Ascending aorta (tissue), 2 donors: ENCODE data around the gene ASIC3. TPM values are rescaled to one million over a fixed set of nuclear protein-coding genes. Genes with fewer than 3 reads are reported as not detected.

Experiments used
- DNase-seq, 2 donors: peaks; one replicate each; pipeline ENCODE4 v3.0.0-alpha.2; 2019; ENCODE audit warnings: low spot score in 2 of 2
- H3K27ac ChIP-seq, 2 donors: fragments of 200-600 bp; sonication (generic); one replicate each; pipeline ENCODE4 v1.5.1; 2016 to 2017; ENCODE audit warnings: mild to moderate bottlenecking in 1 of 2
- H3K27me3 ChIP-seq: fragments of 200-600 bp; sonication (generic); one replicate; pipeline ENCODE4 v1.5.1; 2017
- H3K36me3 ChIP-seq, 2 donors: fragments of 200-600 bp; sonication (generic); one replicate each; pipeline ENCODE4 v1.5.1; 2016
- H3K4me1 ChIP-seq, 2 donors: fragments of 200-600 bp; sonication (generic); one replicate each; pipeline ENCODE4 v1.5.1; 2016 to 2017; ENCODE audit warnings: mild to moderate bottlenecking in 1 of 2
- H3K4me3 ChIP-seq, 2 donors: fragments of 200-600 bp; sonication (generic); one replicate each; pipeline ENCODE4 v1.5.1; 2016 to 2017; ENCODE audit warnings: mild to moderate bottlenecking in 1 of 2
- H3K9me3 ChIP-seq, 2 donors: fragments of 200-600 bp; sonication (generic); one replicate each; pipeline ENCODE4 v1.5.1; 2016
- intact Hi-C: fragments of 100-400 bp; cut with DNase I; formaldehyde crosslinking; loops from one replicate; pipeline ENCODE4 v1.15.1; 2023
- total RNA-seq: library from RNA; depleted of rRNA; stranded (reverse); fragments of >200 nt; gene quantifications from one replicate; pipeline ENCODE4 v1.1.0, GENCODE V29; 2016
- TF ChIP-seq, protein P1 (sequence below), 3 experiments: fragments of 200-600 bp in 2 of 3; fragments of 450-650 bp in 1 of 3; sonication (generic) in 2 of 3; IDR thresholded peaks; one replicate each; pipeline ENCODE4 v1.5.1; 2016 to 2019; ENCODE audit warnings: antibody characterized with exemption in 3 of 3, mild to moderate bottlenecking in 1 of 3, moderate library complexity in 1 of 3

Gene ASIC3
- total RNA-seq, 1 donor from 2014 or later: not detected

DNA sequence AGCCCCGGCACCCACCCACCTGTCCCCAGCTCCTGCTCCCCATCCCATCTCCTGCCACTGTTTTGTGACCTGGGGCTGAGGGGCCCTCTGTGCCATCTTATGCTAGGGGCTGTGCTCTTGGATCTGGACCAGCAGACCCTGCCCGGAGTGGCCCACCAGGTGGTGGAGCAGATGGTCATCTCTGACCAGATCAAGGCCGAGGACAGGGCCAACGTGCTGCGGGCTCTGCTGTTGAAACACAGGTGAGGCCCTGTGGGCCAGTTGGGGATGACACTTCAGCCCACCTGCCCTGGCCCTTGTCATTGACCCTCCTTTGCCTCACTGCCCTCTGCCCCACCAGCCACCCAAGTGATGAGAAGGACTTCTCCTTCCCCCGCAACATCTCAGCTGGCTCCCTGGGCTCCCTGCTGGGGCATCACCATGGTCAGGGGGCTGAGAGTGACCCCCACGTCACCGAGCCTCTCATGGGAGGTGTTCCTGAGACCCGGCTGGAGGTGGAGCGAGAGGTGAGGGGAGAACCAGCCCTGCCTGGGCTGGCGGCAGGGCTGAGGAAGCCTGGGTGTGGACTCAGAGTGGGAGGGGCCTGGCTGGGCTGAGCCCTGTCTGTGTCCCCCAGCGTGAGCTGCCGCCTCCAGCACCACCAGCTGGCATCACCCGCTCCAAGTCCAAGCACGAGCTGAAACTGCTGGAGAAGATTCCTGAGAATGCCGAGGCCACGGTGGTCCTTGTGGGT lies 21.7 kb downstream of the ASIC3 start:
- Histone ChIP-seq H3K27me3 (no peaks in the 10 kb centered on the region), H3K4me3 (no peak overlapping the region), H3K4me1 (no peaks in the 10 kb centered on the region), H3K27ac (no peak overlapping the region), H3K9me3 (no peaks in the 10 kb centered on the region), H3K36me3 (peaks cover 90 to 100% of the 10 kb centered on the region in 2 donors)
- intact Hi-C loops: no loop called here
- no peak for DNase-seq
- TF ChIP-seq, protein P1, sequence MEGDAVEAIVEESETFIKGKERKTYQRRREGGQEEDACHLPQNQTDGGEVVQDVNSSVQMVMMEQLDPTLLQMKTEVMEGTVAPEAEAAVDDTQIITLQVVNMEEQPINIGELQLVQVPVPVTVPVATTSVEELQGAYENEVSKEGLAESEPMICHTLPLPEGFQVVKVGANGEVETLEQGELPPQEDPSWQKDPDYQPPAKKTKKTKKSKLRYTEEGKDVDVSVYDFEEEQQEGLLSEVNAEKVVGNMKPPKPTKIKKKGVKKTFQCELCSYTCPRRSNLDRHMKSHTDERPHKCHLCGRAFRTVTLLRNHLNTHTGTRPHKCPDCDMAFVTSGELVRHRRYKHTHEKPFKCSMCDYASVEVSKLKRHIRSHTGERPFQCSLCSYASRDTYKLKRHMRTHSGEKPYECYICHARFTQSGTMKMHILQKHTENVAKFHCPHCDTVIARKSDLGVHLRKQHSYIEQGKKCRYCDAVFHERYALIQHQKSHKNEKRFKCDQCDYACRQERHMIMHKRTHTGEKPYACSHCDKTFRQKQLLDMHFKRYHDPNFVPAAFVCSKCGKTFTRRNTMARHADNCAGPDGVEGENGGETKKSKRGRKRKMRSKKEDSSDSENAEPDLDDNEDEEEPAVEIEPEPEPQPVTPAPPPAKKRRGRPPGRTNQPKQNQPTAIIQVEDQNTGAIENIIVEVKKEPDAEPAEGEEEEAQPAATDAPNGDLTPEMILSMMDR (IDR thresholded peaks at IDR 0.05): no peak

GRCh38 chr7:151070574-151070960 lies 22.2 kb downstream of the ASIC3 start:
- intact Hi-C loops: no loop called here
- Histone ChIP-seq H3K4me3 (no peak overlapping the region), H3K36me3 (peaks cover 88 to 100% of the 10 kb centered on the region in 2 donors), H3K4me1 (no peaks in the 10 kb centered on the region), H3K9me3 (no peaks in the 10 kb centered on the region), H3K27me3 (no peaks in the 10 kb centered on the region), H3K27ac (no peak overlapping the region)
- no peak for DNase-seq
- TF ChIP-seq, protein P1 (IDR thresholded peaks at IDR 0.05): no peak

- intact Hi-C loops: no loop called here
- no peaks in the 10 kb centered on the region for H3K4me1 ChIP-seq
- H3K4me3 ChIP-seq: no peak overlapping the region
- no peaks in the 10 kb centered on the region for H3K27me3 ChIP-seq
- peaks cover 91 to 100% of the 10 kb centered on the region in 2 donors for H3K36me3 ChIP-seq
- no peaks in the 10 kb centered on the region for H3K9me3 ChIP-seq
- TF ChIP-seq, protein P1 (IDR thresholded peaks at IDR 0.05): no peak
- no peak for DNase-seq
- H3K27ac ChIP-seq: no peak overlapping the region
Observed at GRCh38 chr7:151071032-151071866, 22.9 kb downstream of the ASIC3 start.

- H3K4me1 ChIP-seq: no peaks in the 10 kb centered on the region
- no peak for DNase-seq
- TF ChIP-seq, protein P1 (IDR thresholded peaks at IDR 0.05): no peak
- H3K27me3 ChIP-seq: no peaks in the 10 kb centered on the region
- H3K9me3 ChIP-seq: no peaks in the 10 kb centered on the region
- no peak overlapping the region for H3K4me3 ChIP-seq
- peaks cover 66 to 81% of the 10 kb centered on the region in 2 donors for H3K36me3 ChIP-seq
- no peak overlapping the region for H3K27ac ChIP-seq
- intact Hi-C loops: no loop called here
Observed at GRCh38 chr7:151073990-151074389, 25.7 kb downstream of the ASIC3 start.

DNA sequence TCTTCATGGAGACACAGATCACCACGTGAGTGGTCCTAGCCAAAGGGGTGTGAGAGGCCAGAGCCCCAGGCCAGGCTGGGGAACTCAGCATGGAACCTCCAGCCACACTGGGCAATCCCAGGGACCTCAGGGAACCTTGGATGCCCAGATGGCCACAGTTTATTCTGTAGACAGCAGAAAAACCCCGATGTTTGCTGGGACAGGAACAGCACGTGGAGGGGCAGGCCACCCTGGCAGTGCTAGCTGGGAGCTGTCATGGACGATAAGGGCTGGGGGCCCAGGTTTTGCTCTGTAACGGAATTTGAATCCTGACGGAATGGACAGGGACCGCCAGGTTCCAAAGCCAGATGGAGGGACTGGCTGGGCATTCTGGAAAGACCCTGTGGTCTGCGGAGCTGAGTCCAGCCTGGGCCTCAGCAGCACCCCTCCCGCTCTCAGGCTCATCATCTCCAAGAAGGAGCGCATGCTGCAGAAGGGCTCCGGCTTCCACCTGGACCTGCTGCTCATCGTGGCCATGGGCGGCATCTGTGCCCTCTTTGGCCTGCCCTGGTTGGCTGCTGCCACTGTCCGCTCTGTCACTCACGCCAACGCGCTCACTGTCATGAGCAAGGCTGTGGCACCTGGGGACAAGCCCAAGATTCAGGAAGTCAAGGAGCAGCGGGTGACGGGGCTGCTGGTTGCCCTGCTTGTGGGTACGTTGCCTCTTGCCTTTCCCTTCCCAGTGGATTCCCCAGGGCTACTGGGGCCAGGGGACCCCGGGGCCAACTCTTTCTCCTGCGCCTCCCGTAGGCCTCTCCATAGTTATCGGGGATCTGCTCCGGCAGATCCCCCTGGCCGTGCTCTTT lies 26.7 kb downstream of the ASIC3 start:
- peaks cover 55 to 72% of the 10 kb centered on the region in 2 donors for H3K36me3 ChIP-seq
- H3K27me3 ChIP-seq: no peaks in the 10 kb centered on the region
- no peak for DNase-seq
- H3K9me3 ChIP-seq: no peaks in the 10 kb centered on the region
- H3K27ac ChIP-seq: no peak overlapping the region
- H3K4me1 ChIP-seq: peaks cover 8 to 9% of the 10 kb centered on the region in 2 donors
- TF ChIP-seq, protein P1 (IDR thresholded peaks at IDR 0.05): no peak
- intact Hi-C loops: no loop called here
- no peak overlapping the region for H3K4me3 ChIP-seq
